Neural cell (in vitro differentiated cells): Measurements from ENCODE around the gene NPNT. TPM values are rescaled to one million over a fixed set of nuclear protein-coding genes. Genes with fewer than 3 reads are reported as not detected.

Source experiments
- H2AFZ ChIP-seq: fragments of 200-600, 300-800 bp; sonication (generic), shearing (Covaris generic); 2 replicates; pipeline ENCODE4 v1.6.0; 2014; ENCODE audit warnings: low read depth, mild to moderate bottlenecking, antibody characterized with exemption, low read length, moderate library complexity
- H3F3A ChIP-seq: fragments of 200-600 bp; shearing (Covaris generic); 2 replicates; pipeline ENCODE4 v1.6.1; 2016; ENCODE audit warnings: mild to moderate bottlenecking, moderate library complexity, mixed read lengths, antibody characterized with exemption, low read length; ENCODE audit not compliant: insufficient read depth, poor library complexity, severe bottlenecking
- H3K27ac ChIP-seq: fragments of 200-600, 300-800 bp; sonication (generic), shearing (Covaris generic); 2 replicates; pipeline ENCODE4 v1.5.1; 2014; ENCODE audit warnings: mild to moderate bottlenecking, low read length, moderate library complexity
- H3K27me3 ChIP-seq: fragments of 300-800, 200-600 bp; sonication (generic), shearing (Covaris generic); 2 replicates; pipeline ENCODE4 v1.6.0; 2014; ENCODE audit warnings: mild to moderate bottlenecking, low read depth, low read length, moderate library complexity; ENCODE audit not compliant: insufficient read depth
- H3K36me3 ChIP-seq: fragments of 300-800, 200-600 bp; sonication (generic), shearing (Covaris generic); 2 replicates; pipeline ENCODE4 v1.5.1; 2014; ENCODE audit warnings: mild to moderate bottlenecking, antibody characterized with exemption, low read length, moderate library complexity; ENCODE audit not compliant: insufficient read depth
- H3K4me2 ChIP-seq: fragments of 300-800, 200-600 bp; sonication (generic), shearing (Covaris generic); 2 replicates; pipeline ENCODE4 v1.6.0; 2014; ENCODE audit warnings: mild to moderate bottlenecking, low read length
- H3K4me3 ChIP-seq: fragments of 300-800, 200-600 bp; sonication (generic), shearing (Covaris generic); 2 replicates; pipeline ENCODE4 v1.5.1; 2014; ENCODE audit warnings: mild to moderate bottlenecking, low read length, moderate library complexity
- H3K79me2 ChIP-seq: fragments of 200-600 bp; shearing (Covaris generic); replicated peaks from 2 replicates; pipeline ENCODE4 v1.6.0; 2014; ENCODE audit warnings: mild to moderate bottlenecking, low read length, moderate library complexity; ENCODE audit not compliant: insufficient read depth
- H3K9ac ChIP-seq: fragments of 300-800, 200-600 bp; sonication (generic), shearing (Covaris generic); 2 replicates; pipeline ENCODE4 v1.6.1; 2016; ENCODE audit warnings: mild to moderate bottlenecking, low read length, mixed read lengths
- H3K9me2 ChIP-seq: fragments of 200-600 bp; shearing (Covaris generic); 2 replicates; pipeline ENCODE4 v1.6.1; 2016; ENCODE audit warnings: mild to moderate bottlenecking, low read length, mixed read lengths; ENCODE audit not compliant: insufficient read depth
- H3K9me3 ChIP-seq: fragments of 200-600, 300-800 bp; sonication (generic), shearing (Covaris generic); 2 replicates; pipeline ENCODE4 v1.6.1; 2016; ENCODE audit warnings: mild to moderate bottlenecking, mixed run types, low read length, moderate library complexity, mixed read lengths
- H4K20me1 ChIP-seq: fragments of 200-600 bp; shearing (Covaris generic); 2 replicates; pipeline ENCODE4 v1.6.1; 2016; ENCODE audit warnings: mild to moderate bottlenecking, mixed run types; ENCODE audit not compliant: insufficient read depth
- EP300 ChIP-seq: fragments of 450-650 bp; conservative IDR thresholded peaks from 2 replicates; pipeline ENCODE4 v1.6.1; 2014; ENCODE audit warnings: antibody characterized with exemption, mild to moderate bottlenecking, moderate library complexity; ENCODE audit not compliant: poor library complexity, severe bottlenecking
- EZH2 ChIP-seq: fragments of 200-600, 300-800 bp; shearing (Covaris generic), sonication (generic); IDR thresholded peaks from 2 replicates; pipeline ENCODE4 v1.6.1; 2014; ENCODE audit warnings: antibody characterized with exemption, low read length, borderline replicate concordance, mild to moderate bottlenecking; ENCODE audit not compliant: insufficient read depth, poor library complexity, severe bottlenecking
- MXI1 ChIP-seq: fragments of 450-650 bp; conservative IDR thresholded peaks from 2 replicates; pipeline ENCODE4 v1.6.1; 2014; ENCODE audit warnings: antibody characterized with exemption, mild to moderate bottlenecking; ENCODE audit not compliant: poor library complexity, severe bottlenecking
- POLR2AphosphoS5 ChIP-seq: IDR thresholded peaks from 2 replicates; pipeline ENCODE4 v1.6.1; 2012
- RAD21 ChIP-seq: fragments of 450-650 bp; conservative IDR thresholded peaks from 2 replicates; pipeline ENCODE4 v1.6.1; 2014; ENCODE audit warnings: antibody characterized with exemption, mild to moderate bottlenecking, moderate library complexity
- SMC3 ChIP-seq: fragments of 450-650 bp; conservative IDR thresholded peaks from 2 replicates; pipeline ENCODE4 v1.6.1; 2014; ENCODE audit warnings: antibody characterized with exemption, mild to moderate bottlenecking, moderate library complexity; ENCODE audit not compliant: poor library complexity
- TAF1 ChIP-seq: IDR thresholded peaks from 2 replicates; pipeline ENCODE4 v1.6.1; 2012; ENCODE audit warnings: low read depth
- polyA plus RNA-seq: library from polyadenylated mRNA; depleted of rRNA; stranded (reverse); fragments of >200 nt; gene quantifications from 2 replicates; pipeline ENCODE4 v1.2.3, GENCODE V29; 2014
- TF ChIP-seq, protein P1 (sequence below): fragments of 450-650 bp; IDR thresholded peaks from 2 replicates; pipeline ENCODE4 v1.5.1; 2014; ENCODE audit warnings: antibody characterized with exemption, mild to moderate bottlenecking, moderate library complexity; ENCODE audit not compliant: poor library complexity, severe bottlenecking
- TF ChIP-seq, protein P2 (sequence below): IDR thresholded peaks from 2 replicates; pipeline ENCODE4 v1.6.1; 2012; ENCODE audit warnings: borderline replicate concordance

Gene NPNT
- polyA plus RNA-seq, 1 donor from 2014 or later, result 2.6 TPM

DNA sequence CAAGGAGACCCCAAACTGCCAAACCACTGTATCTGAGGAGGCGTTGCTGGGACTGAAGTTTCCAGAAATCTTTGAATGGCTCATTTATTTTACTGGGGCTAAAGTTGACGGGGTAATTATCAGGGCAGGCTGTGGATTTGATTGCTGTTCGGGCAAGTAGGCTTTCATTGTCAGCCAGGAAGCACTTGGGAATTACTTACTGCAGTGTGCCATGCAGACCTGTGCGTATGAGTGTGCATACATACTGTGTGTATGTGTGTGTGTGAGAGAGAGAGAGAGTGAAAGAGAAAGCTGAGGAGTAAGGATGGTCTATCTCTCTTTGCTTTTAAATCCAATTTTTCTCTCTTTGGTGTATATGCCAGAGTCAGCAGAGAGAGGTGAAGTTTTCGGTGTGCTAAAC is 122.7 kb downstream of the NPNT start:
- Histone ChIP-seq H3K79me2 (no peaks in the 10 kb centered on the region), H2AFZ (no peak overlapping the region), H3F3A (no peaks in the 10 kb centered on the region), H4K20me1 (no peaks in the 10 kb centered on the region), H3K27me3 (no peaks in the 10 kb centered on the region), H3K4me2 (no peak overlapping the region), H3K9me2 (no peaks in the 10 kb centered on the region), H3K36me3 (no peaks in the 10 kb centered on the region), H3K27ac (no peak overlapping the region), H3K9ac (no peak overlapping the region), H3K4me3 (no peak overlapping the region), H3K9me3 (no peaks in the 10 kb centered on the region)
- TF ChIP-seq, protein P1, sequence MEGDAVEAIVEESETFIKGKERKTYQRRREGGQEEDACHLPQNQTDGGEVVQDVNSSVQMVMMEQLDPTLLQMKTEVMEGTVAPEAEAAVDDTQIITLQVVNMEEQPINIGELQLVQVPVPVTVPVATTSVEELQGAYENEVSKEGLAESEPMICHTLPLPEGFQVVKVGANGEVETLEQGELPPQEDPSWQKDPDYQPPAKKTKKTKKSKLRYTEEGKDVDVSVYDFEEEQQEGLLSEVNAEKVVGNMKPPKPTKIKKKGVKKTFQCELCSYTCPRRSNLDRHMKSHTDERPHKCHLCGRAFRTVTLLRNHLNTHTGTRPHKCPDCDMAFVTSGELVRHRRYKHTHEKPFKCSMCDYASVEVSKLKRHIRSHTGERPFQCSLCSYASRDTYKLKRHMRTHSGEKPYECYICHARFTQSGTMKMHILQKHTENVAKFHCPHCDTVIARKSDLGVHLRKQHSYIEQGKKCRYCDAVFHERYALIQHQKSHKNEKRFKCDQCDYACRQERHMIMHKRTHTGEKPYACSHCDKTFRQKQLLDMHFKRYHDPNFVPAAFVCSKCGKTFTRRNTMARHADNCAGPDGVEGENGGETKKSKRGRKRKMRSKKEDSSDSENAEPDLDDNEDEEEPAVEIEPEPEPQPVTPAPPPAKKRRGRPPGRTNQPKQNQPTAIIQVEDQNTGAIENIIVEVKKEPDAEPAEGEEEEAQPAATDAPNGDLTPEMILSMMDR, result no peak

DNA sequence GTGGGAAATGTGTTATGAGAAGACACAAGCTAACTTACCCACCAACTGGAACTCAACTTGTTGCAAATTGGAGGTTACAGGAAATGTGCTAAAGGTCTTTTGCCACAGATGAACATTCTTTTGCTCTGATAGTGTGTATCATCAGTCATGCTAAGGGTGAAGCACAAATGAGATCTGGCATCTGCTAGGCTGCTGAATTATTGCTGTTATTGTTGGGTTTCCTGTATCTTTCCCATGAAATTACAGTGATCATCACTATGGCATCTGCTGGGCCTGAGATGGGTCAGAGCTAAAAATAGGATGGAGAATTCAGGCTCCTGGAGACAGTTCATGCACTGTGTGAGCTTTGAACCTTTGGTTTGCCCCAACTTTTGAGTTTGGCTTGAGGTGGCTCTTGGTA is 124.5 kb downstream of the NPNT start:
- Histone ChIP-seq H3K36me3 (no peaks in the 10 kb centered on the region), H2AFZ (no peak overlapping the region), H3K9ac (no peak overlapping the region), H3K79me2 (no peaks in the 10 kb centered on the region), H3F3A (no peaks in the 10 kb centered on the region), H3K9me2 (no peaks in the 10 kb centered on the region), H3K27ac (no peak overlapping the region), H4K20me1 (no peaks in the 10 kb centered on the region), H3K9me3 (no peaks in the 10 kb centered on the region), H3K4me3 (no peak overlapping the region), H3K4me2 (no peak overlapping the region), H3K27me3 (no peaks in the 10 kb centered on the region)
- TF ChIP-seq, protein P1, result no peak
- no peak for TF ChIP-seq RAD21
- TF ChIP-seq SMC3, result no peak
- no peak for TF ChIP-seq EP300
- TF ChIP-seq POLR2AphosphoS5, result no peak
- no peak for TF ChIP-seq MXI1
- no peak for TF ChIP-seq EZH2
- TF ChIP-seq, protein P2, sequence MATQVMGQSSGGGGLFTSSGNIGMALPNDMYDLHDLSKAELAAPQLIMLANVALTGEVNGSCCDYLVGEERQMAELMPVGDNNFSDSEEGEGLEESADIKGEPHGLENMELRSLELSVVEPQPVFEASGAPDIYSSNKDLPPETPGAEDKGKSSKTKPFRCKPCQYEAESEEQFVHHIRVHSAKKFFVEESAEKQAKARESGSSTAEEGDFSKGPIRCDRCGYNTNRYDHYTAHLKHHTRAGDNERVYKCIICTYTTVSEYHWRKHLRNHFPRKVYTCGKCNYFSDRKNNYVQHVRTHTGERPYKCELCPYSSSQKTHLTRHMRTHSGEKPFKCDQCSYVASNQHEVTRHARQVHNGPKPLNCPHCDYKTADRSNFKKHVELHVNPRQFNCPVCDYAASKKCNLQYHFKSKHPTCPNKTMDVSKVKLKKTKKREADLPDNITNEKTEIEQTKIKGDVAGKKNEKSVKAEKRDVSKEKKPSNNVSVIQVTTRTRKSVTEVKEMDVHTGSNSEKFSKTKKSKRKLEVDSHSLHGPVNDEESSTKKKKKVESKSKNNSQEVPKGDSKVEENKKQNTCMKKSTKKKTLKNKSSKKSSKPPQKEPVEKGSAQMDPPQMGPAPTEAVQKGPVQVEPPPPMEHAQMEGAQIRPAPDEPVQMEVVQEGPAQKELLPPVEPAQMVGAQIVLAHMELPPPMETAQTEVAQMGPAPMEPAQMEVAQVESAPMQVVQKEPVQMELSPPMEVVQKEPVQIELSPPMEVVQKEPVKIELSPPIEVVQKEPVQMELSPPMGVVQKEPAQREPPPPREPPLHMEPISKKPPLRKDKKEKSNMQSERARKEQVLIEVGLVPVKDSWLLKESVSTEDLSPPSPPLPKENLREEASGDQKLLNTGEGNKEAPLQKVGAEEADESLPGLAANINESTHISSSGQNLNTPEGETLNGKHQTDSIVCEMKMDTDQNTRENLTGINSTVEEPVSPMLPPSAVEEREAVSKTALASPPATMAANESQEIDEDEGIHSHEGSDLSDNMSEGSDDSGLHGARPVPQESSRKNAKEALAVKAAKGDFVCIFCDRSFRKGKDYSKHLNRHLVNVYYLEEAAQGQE, result no peak
- TF ChIP-seq TAF1, result no peak

Other genes with a start within 250 kb of the NPNT start
- gene INTS12, start 186.8 kb upstream of the NPNT start, polyA plus RNA-seq, result 24.2 and 24.4 TPM in 2 replicates
- 15.1 and 15.7 TPM in 2 replicates for gene GSTCD, start 186.7 kb upstream of the NPNT start, polyA plus RNA-seq